Endothelial cell of umbilical vein (primary cell): ENCODE results near the gene RAB28. TPM values are rescaled to one million over a fixed set of nuclear protein-coding genes. Genes with fewer than 3 reads are reported as not detected.

Experiments used
- BruUV-seq: library from RNA; stranded (reverse); fragments of 400-500 nt; replicated peaks from 2 replicates; lab custom pipeline; 2021; lab: Mats Ljungman, UMichigan
- CTCF ChIA-PET: fragments of 300-600, 350-600 bp; sonication (Branson Sonifier 250); formaldehyde crosslinking; loops from one replicate; lab custom pipeline; 2021; ENCODE audit warnings: antibody characterized with exemption, inconsistent platforms; lab: Charles Lee
- POLR2A ChIA-PET: fragments of 300-600, 350-600 bp; sonication (Branson Sonifier 250); formaldehyde crosslinking; loops from one replicate; lab custom pipeline; 2021; ENCODE audit warnings: antibody characterized with exemption, inconsistent platforms; lab: Charles Lee
- DNase-seq: peaks from one replicate; pipeline ENCODE4 v3.0.0-alpha.2; 2011; ENCODE audit warnings: low read depth, low spot score
- FAIRE-seq: peaks from 2 replicates; lab custom pipeline; 2011; peaks lifted over from hg19 to GRCh38; lab: Jason Lieb, UNC
- H2AFZ ChIP-seq: 2 replicates; pipeline ENCODE4 v1.6.0; 2012; ENCODE audit warnings: low read depth, low read length, control low read depth, inconsistent platforms
- H3K27ac ChIP-seq: 2 replicates; pipeline ENCODE4 v1.5.1; 2011; ENCODE audit warnings: low read depth, mild to moderate bottlenecking, control low read depth, low read length, moderate library complexity; ENCODE audit not compliant: insufficient read depth
- H3K27me3 ChIP-seq, 2 experiments: 2 replicates each; pipeline versions ENCODE4 v1.6.0 to v1.6.1; 2011; ENCODE audit warnings: low read length in 2 of 2, mixed read lengths in 1 of 2; ENCODE audit not compliant: control insufficient read depth in 2 of 2, insufficient read depth in 2 of 2
- H3K36me3 ChIP-seq, 2 experiments: 2 replicates in 1 of 2; 3 replicates in 1 of 2; pipeline ENCODE4 v1.5.1; 2011; ENCODE audit warnings: low read length in 2 of 2, mild to moderate bottlenecking in 1 of 2, moderate library complexity in 1 of 2; ENCODE audit not compliant: control insufficient read depth in 2 of 2, insufficient read depth in 2 of 2; ENCODE audit errors: extremely low read depth in 1 of 2
- H3K4me1 ChIP-seq: 3 replicates; pipeline ENCODE4 v1.5.1; 2011; ENCODE audit warnings: mild to moderate bottlenecking, low read length; ENCODE audit not compliant: control insufficient read depth, insufficient read depth; ENCODE audit errors: extremely low read depth
- H3K4me2 ChIP-seq: 2 replicates; pipeline ENCODE4 v1.6.1; 2011; ENCODE audit warnings: low read length, control low read depth, mixed read lengths; ENCODE audit not compliant: insufficient read depth
- H3K4me3 ChIP-seq, 3 experiments: fragments of 200-600 bp in 1 of 3; sonication (generic), shearing (Covaris generic) in 1 of 3; replicated peaks in 1 of 3; 2 replicates each; pipeline ENCODE4 v1.5.1; 2011 to 2016; ENCODE audit warnings: control low read depth in 3 of 3, low read length in 3 of 3, mild to moderate bottlenecking in 2 of 3, inconsistent platforms in 1 of 3, low read depth in 1 of 3, moderate library complexity in 1 of 3; ENCODE audit not compliant: insufficient read depth in 1 of 3
- H3K79me2 ChIP-seq: 2 replicates; pipeline ENCODE4 v1.6.0; 2012; ENCODE audit warnings: low read length, inconsistent platforms; ENCODE audit not compliant: control insufficient read depth, insufficient read depth
- H3K9ac ChIP-seq: replicated peaks from 2 replicates; pipeline ENCODE3; 2011; ENCODE audit warnings: low read length, control low read depth; ENCODE audit not compliant: insufficient read depth; ENCODE audit errors: extremely low read depth
- H3K9me1 ChIP-seq: replicated peaks from 3 replicates; pipeline ENCODE4 v1.6.0; 2011; ENCODE audit warnings: mild to moderate bottlenecking, low read length; ENCODE audit not compliant: control insufficient read depth, insufficient read depth; ENCODE audit errors: extremely low read depth
- H3K9me3 ChIP-seq: replicated peaks from 2 replicates; pipeline ENCODE4 v1.5.1; 2012; ENCODE audit warnings: low read length, inconsistent platforms; ENCODE audit not compliant: control insufficient read depth, insufficient read depth
- H4K20me1 ChIP-seq: replicated peaks from 2 replicates; pipeline ENCODE3; 2011; ENCODE audit warnings: mild to moderate bottlenecking, low read length; ENCODE audit not compliant: control insufficient read depth, insufficient read depth; ENCODE audit errors: extremely low read depth
- CTCF ChIP-seq, 2 donors: IDR thresholded peaks; 1 replicate in 1 of 2; 2 replicates in 1 of 2; pipeline ENCODE4 v1.5.1; 2011; ENCODE audit warnings: low read length in 2 of 2, mild to moderate bottlenecking in 2 of 2, moderate library complexity in 2 of 2, control low read depth in 1 of 2, inconsistent platforms in 1 of 2, low read depth in 1 of 2; ENCODE audit not compliant: insufficient read depth in 1 of 2; ENCODE audit errors: extremely low read depth in 1 of 2
- EZH2 ChIP-seq: IDR thresholded peaks from 2 replicates; pipeline ENCODE4 v1.6.1; 2012; ENCODE audit warnings: borderline replicate concordance, low read depth, mild to moderate bottlenecking, moderate library complexity, low read length, inconsistent platforms; ENCODE audit not compliant: severe bottlenecking
- FOS ChIP-seq: IDR thresholded peaks from 2 replicates; pipeline ENCODE4 v1.6.1; 2011; ENCODE audit warnings: mild to moderate bottlenecking, low read length, moderate library complexity, borderline replicate concordance; ENCODE audit not compliant: insufficient read depth
- GATA2 ChIP-seq: IDR thresholded peaks from 2 replicates; pipeline ENCODE4 v1.7.0; 2011; ENCODE audit warnings: low read depth, mild to moderate bottlenecking, moderate library complexity, mixed read lengths, low read length; ENCODE audit not compliant: insufficient read length, insufficient read depth
- JUN ChIP-seq: IDR thresholded peaks from 2 replicates; pipeline ENCODE4 v1.6.1; 2011; ENCODE audit warnings: borderline replicate concordance, low read depth; ENCODE audit not compliant: insufficient read length, insufficient read depth
- MYC ChIP-seq: IDR thresholded peaks from one replicate; pipeline ENCODE4 v1.6.1; 2011; ENCODE audit warnings: mild to moderate bottlenecking, low read depth, low read length
- POLR2A ChIP-seq: IDR thresholded peaks from 2 replicates; pipeline ENCODE4 v1.6.1; 2012; ENCODE audit warnings: low read depth, mild to moderate bottlenecking, control low read depth, low read length
- POLR2AphosphoS5 ChIP-seq: IDR thresholded peaks from 2 replicates; pipeline ENCODE4 v1.6.1; 2012; ENCODE audit warnings: low read depth, mild to moderate bottlenecking, control low read depth, low read length, moderate library complexity; ENCODE audit not compliant: insufficient read depth
- dilution Hi-C: fragments of 300-500 bp; cut with MboI; formaldehyde crosslinking; loops from one replicate; pipeline ENCODE4 v1.15.0; 2019; ENCODE audit warnings: low sequenced_read_pairs; ENCODE audit not compliant: extremely low pct_ligation_motif_present
- intact Hi-C: fragments of 100-400 bp; cut with micrococcal nuclease; formaldehyde crosslinking; loops from one replicate; pipeline ENCODE4 v1.10.0; 2022
- polyA plus RNA-seq, 4 experiments: library from polyadenylated mRNA; depleted of rRNA in 3 of 4; stranded (reverse) in 3 of 4; unstranded in 1 of 4; fragments of >200 nt; gene quantifications; 2 replicates each; pipeline versions ENCODE4 v1.2.1 to v1.2.3, GENCODE V29; 2011 to 2012; ENCODE audit warnings: missing spikeins in 1 of 4
- total RNA-seq: library from RNA; stranded (reverse); gene quantifications from 2 replicates; pipeline ENCODE4 v1.2.3, GENCODE V29; 2021
- TF ChIP-seq, protein P1 (sequence below): IDR thresholded peaks from 2 replicates; pipeline ENCODE4 v1.6.1; 2011; ENCODE audit not compliant: insufficient read depth, insufficient read length

Gene RAB28
- total and polyA plus RNA-seq, 2 donors (not counting 3 experiments of a cell fraction or from before 2014, with no cell fraction given) = 13.0 to 13.2 TPM

DNA sequence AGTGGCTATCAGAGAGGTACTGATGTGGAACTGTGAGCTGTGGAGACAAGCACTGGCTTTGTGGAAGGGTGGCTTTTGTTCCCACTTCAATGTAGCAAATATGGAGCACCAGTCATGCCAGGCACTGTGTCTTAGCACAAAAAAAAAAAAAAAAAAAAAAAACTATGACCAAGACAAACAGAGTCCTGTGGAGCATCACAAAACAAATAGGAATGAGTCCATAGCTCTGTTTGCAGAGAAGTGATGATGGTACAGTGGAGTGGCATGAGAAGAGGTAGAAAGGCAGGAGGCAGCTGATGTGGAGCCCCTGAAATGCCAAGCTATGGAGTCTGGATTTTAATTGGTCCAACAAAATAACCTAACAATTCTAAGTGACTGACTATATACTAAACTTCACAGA is 116.9 kb downstream of the RAB28 start:
- CTCF ChIA-PET = interaction anchor here (0.7 to 1.4 kb wide), 3 partner anchors 12 to 32 kb away, joined by 3 read pairs; no protein-coding TSS in a partner anchor
- POLR2A ChIA-PET = no interaction called here
- Histone ChIP-seq H3K36me3 (no peaks in the 10 kb centered on the region), H3K27me3 (no peaks in the 10 kb centered on the region), H3K4me2 (no peak overlapping the region), H3K4me1 (no peaks in the 10 kb centered on the region), H3K4me3 (no peak overlapping the region), H2AFZ (no peak overlapping the region), H3K9ac (no peak overlapping the region), H4K20me1 (no peaks in the 10 kb centered on the region), H3K79me2 (no peaks in the 10 kb centered on the region), H3K9me3 (no peaks in the 10 kb centered on the region), H3K27ac (no peak overlapping the region), H3K9me1 (no peaks in the 10 kb centered on the region)
- dilution Hi-C loops (no loop called here), intact Hi-C loops (no loop called here)
- BruUV-seq = no TSS peak
- TF ChIP-seq, protein P1, sequence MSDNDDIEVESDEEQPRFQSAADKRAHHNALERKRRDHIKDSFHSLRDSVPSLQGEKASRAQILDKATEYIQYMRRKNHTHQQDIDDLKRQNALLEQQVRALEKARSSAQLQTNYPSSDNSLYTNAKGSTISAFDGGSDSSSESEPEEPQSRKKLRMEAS = no peak
- TF ChIP-seq GATA2 = no peak
- TF ChIP-seq POLR2A = no peak
- TF ChIP-seq CTCF (IDR thresholded peaks at IDR 0.05; ENCODE audit: extremely low read depth in 1 of 2, insufficient read depth in 1 of 2, low read depth in 1 of 2, low read length in 2 of 2) = no peak
- no peak for TF ChIP-seq EZH2
- TF ChIP-seq FOS = no peak
- TF ChIP-seq POLR2AphosphoS5 = no peak
- no peak for TF ChIP-seq JUN
- no peak for TF ChIP-seq MYC
- DNase-seq (no peak), FAIRE-seq (no peak)
